A549 treated with RU486 at 1 μM for 4 hours (cell line): ENCODE data around the gene HSFY2. TPM values are rescaled to one million over a fixed set of nuclear protein-coding genes. Genes with fewer than 3 reads are reported as not detected.

ENCODE experiments used
- total RNA-seq: library from RNA; stranded (reverse); fragments of 200-300 nt; extraction: Qiagen RNA extraction; gene quantifications from 5 replicates; pipeline ENCODE4 v1.2.3, GENCODE V29; 2022; ENCODE audit warnings: low read depth

Gene HSFY2
- not detected in 5 replicates for total RNA-seq

GRCh38 chrY:18773635-18774034, at the start of gene HSFY2:
HSFY2 (minus strand) TSS chrY:18773735; CDS start chrY:18773618, 117 bp downstream.

Other genes with a start within 250 kb of the HSFY2 start
- gene HSFY1, start 227.0 kb downstream of the HSFY2 start, total RNA-seq: not detected in 5 replicates